Measurements from ENCODE around the gene SGSM2. TPM values are rescaled to one million over a fixed set of nuclear protein-coding genes. Genes with fewer than 3 reads are reported as not detected.

The SGSM2 gene
- total and polyA plus RNA-seq, 4 donors, result 5.5 to 17.5 (median 12.4) TPM

DNA sequence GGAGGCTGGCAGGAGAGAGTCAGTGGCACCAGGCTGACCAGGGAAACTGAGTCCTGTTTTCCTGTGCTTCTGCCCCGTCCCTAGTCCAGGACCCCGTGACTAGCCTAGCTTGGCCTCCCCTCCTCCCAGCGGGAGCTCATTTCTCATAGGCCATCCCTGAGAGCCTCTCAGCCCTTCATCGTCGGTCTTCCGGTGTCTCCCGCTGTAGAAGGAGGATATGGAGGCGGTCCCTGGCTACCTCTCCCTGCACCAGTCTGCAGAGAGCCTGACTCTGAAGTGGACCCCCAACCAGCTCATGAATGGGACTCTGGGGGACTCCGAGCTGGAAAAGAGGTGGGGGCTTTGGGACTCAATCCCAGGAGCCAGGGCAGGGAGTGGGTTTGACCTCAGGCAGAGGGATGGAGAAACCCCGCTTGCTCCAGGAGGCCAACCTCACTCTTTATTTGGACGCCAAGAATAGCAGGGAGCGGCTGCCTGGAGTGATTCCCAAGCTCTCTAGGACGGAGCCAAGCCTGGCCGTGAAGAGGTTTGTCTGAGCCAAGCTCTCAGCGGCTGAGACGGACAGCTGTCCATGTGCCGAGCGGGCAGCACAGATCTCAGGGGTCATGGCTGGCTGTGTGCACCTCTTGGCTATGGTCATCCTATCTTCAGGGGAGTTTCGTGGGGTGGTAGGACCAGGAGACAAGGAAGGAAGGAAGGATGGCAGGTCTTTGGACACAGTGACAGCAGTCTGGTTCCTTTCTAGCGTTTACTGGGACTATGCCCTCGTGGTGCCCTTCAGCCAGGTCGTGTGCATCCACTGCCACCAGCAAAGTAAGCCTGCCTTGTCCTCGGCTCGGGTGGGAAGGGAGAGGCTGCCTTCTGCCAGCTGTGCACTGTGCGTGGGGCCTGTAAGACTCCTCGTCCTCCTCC, 26.8 kb downstream of the SGSM2 start:
- Histone ChIP-seq H3K4me3 (ENCODE audit: low read depth in 1 of 3, low read length in 3 of 3) (no peak overlapping the region), H3K9me3 (ENCODE audit: control insufficient read depth in 4 of 4, low read length in 3 of 4) (no peaks in the 10 kb centered on the region), H3K9ac (ENCODE audit: low read depth in 1 of 2, low read length in 2 of 2) (no peak overlapping the region), H3K4me1 (ENCODE audit: control insufficient read depth in 4 of 4, insufficient read depth in 4 of 4, low read length in 3 of 4) (no peaks in the 10 kb centered on the region), H3K27me3 (ENCODE audit: control insufficient read depth in 4 of 4, insufficient read depth in 4 of 4, low read length in 3 of 4) (no peaks in the 10 kb centered on the region), H3K27ac (ENCODE audit: low read depth in 1 of 2, low read length in 2 of 2) (no peak overlapping the region), H3K36me3 (ENCODE audit: control insufficient read depth in 4 of 4, insufficient read depth in 3 of 4, low read depth in 1 of 4, low read length in 3 of 4) (peaks cover 2 to 30% (median 4%) of the 10 kb centered on the region in 4 donors)
- TF ChIP-seq MAX (IDR thresholded peaks at IDR 0.05) (no peak), RAD21 (IDR thresholded peaks at IDR 0.05) (no peak), CTCF (IDR thresholded peaks at IDR 0.05; ENCODE audit: low read depth, low read length, missing input control) (no peak), GABPA (IDR thresholded peaks at IDR 0.05 in 1 of 2, conservative IDR thresholded peaks at IDR 0.05 in 1 of 2) (no peak), HNF4G (IDR thresholded peaks at IDR 0.05) (no peak), HNF4A (conservative IDR thresholded peaks at IDR 0.05) (no peak), YY1 (IDR thresholded peaks at IDR 0.05) (no peak), SP1 (IDR thresholded peaks at IDR 0.05) (no peak), EGR1 (IDR thresholded peaks at IDR 0.05; ENCODE audit: low read depth in 2 of 2) (no peak), TAF1 (conservative IDR thresholded peaks at IDR 0.05) (no peak), RXRA (IDR thresholded peaks at IDR 0.05) (no peak), FOXA2 (IDR thresholded peaks at IDR 0.05) (no peak), NR2F2 (IDR thresholded peaks at IDR 0.05) (no peak), FOXA1 (IDR thresholded peaks at IDR 0.05) (no peak)
- TF ChIP-seq, protein P1, sequence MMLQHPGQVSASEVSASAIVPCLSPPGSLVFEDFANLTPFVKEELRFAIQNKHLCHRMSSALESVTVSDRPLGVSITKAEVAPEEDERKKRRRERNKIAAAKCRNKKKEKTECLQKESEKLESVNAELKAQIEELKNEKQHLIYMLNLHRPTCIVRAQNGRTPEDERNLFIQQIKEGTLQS (IDR thresholded peaks at IDR 0.05), result no peak
- TF ChIP-seq, protein P2, sequence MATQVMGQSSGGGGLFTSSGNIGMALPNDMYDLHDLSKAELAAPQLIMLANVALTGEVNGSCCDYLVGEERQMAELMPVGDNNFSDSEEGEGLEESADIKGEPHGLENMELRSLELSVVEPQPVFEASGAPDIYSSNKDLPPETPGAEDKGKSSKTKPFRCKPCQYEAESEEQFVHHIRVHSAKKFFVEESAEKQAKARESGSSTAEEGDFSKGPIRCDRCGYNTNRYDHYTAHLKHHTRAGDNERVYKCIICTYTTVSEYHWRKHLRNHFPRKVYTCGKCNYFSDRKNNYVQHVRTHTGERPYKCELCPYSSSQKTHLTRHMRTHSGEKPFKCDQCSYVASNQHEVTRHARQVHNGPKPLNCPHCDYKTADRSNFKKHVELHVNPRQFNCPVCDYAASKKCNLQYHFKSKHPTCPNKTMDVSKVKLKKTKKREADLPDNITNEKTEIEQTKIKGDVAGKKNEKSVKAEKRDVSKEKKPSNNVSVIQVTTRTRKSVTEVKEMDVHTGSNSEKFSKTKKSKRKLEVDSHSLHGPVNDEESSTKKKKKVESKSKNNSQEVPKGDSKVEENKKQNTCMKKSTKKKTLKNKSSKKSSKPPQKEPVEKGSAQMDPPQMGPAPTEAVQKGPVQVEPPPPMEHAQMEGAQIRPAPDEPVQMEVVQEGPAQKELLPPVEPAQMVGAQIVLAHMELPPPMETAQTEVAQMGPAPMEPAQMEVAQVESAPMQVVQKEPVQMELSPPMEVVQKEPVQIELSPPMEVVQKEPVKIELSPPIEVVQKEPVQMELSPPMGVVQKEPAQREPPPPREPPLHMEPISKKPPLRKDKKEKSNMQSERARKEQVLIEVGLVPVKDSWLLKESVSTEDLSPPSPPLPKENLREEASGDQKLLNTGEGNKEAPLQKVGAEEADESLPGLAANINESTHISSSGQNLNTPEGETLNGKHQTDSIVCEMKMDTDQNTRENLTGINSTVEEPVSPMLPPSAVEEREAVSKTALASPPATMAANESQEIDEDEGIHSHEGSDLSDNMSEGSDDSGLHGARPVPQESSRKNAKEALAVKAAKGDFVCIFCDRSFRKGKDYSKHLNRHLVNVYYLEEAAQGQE (IDR thresholded peaks at IDR 0.05), result no peak
- 81% methylated on average over 26 of the region's 26 CpGs for WGBS
- DNase-seq (ENCODE audit: low spot score), result no peak

GRCh38 chr17:2364763-2365116, 27.4 kb downstream of the SGSM2 start:
- 96% methylated on average over 12 of the region's 12 CpGs for WGBS
- Histone ChIP-seq H3K4me3 (ENCODE audit: low read depth in 1 of 3, low read length in 3 of 3) (no peak overlapping the region), H3K27me3 (ENCODE audit: control insufficient read depth in 4 of 4, insufficient read depth in 4 of 4, low read length in 3 of 4) (no peaks in the 10 kb centered on the region), H3K36me3 (ENCODE audit: control insufficient read depth in 4 of 4, insufficient read depth in 3 of 4, low read depth in 1 of 4, low read length in 3 of 4) (peaks cover 2 to 30% (median 4%) of the 10 kb centered on the region in 4 donors), H3K9me3 (ENCODE audit: control insufficient read depth in 4 of 4, low read length in 3 of 4) (no peaks in the 10 kb centered on the region), H3K4me1 (ENCODE audit: control insufficient read depth in 4 of 4, insufficient read depth in 4 of 4, low read length in 3 of 4) (peaks cover 0 to 2% (median 0%) of the 10 kb centered on the region in 4 donors), H3K9ac (ENCODE audit: low read depth in 1 of 2, low read length in 2 of 2) (no peak overlapping the region), H3K27ac (ENCODE audit: low read depth in 1 of 2, low read length in 2 of 2) (no peak overlapping the region)
- DNase-seq (ENCODE audit: low spot score), result no peak
- no peak for TF ChIP-seq CTCF (IDR thresholded peaks at IDR 0.05; ENCODE audit: low read depth, low read length, missing input control)
- no peak for TF ChIP-seq GABPA (IDR thresholded peaks at IDR 0.05 in 1 of 2, conservative IDR thresholded peaks at IDR 0.05 in 1 of 2)
- no peak for TF ChIP-seq NR2F2 (IDR thresholded peaks at IDR 0.05)
- no peak for TF ChIP-seq FOXA2 (IDR thresholded peaks at IDR 0.05)
- no peak for TF ChIP-seq RXRA (IDR thresholded peaks at IDR 0.05)
- TF ChIP-seq, protein P2 (IDR thresholded peaks at IDR 0.05), result no peak
- TF ChIP-seq HNF4A (conservative IDR thresholded peaks at IDR 0.05), result no peak
- TF ChIP-seq SP1 (IDR thresholded peaks at IDR 0.05), result no peak
- TF ChIP-seq YY1 (IDR thresholded peaks at IDR 0.05), result no peak
- TF ChIP-seq HNF4G (IDR thresholded peaks at IDR 0.05), result no peak

Measured in liver (tissue), 9 donors.